Stimulated activated naive CD4-positive, alpha-beta T cell treated with Interleukin-2 at 50 U/mL for 16 hours (primary cell): ENCODE measurements around the gene PARD6G.
A peak's percentile ranks its signal among the peaks of the same experiment; 100 is the strongest.

Experiments
- DNase-seq: peaks from one replicate; lab custom pipeline; 2025; lab: John Stamatoyannopoulos, UW

PARD6G gene

GRCh38 chr18:80145196-80145804 lies 102.0 kb downstream of the PARD6G start:
- DNase-seq, result no peak

- no peak for DNase-seq
Measured at GRCh38 chr18:80143881-80144280, 103.4 kb downstream of the PARD6G start.

- no peak for DNase-seq
Measured at GRCh38 chr18:80140455-80140985, 106.8 kb downstream of the PARD6G start.

GRCh38 chr18:80137976-80138375 lies 109.3 kb downstream of the PARD6G start:
- DNase-seq, result no peak

- no peak for DNase-seq
Measured at GRCh38 chr18:80137137-80137536, 110.2 kb downstream of the PARD6G start.

- no peak for DNase-seq
Measured at GRCh38 chr18:80136679-80137078, 110.6 kb downstream of the PARD6G start.

GRCh38 chr18:80135136-80135535 lies 112.2 kb downstream of the PARD6G start:
- no peak for DNase-seq

- DNase-seq, result no peak
Measured at GRCh38 chr18:80133124-80133523, 114.2 kb downstream of the PARD6G start.

GRCh38 chr18:80132180-80132812 lies 115.0 kb downstream of the PARD6G start:
- no peak for DNase-seq

GRCh38 chr18:80130555-80130954 lies 116.8 kb downstream of the PARD6G start:
- DNase-seq, result no peak

- DNase-seq, result no peak
Measured at GRCh38 chr18:80129672-80130367, 117.5 kb downstream of the PARD6G start.

- no peak for DNase-seq
Measured at GRCh38 chr18:80127635-80128034, 119.7 kb downstream of the PARD6G start.

- no peak for DNase-seq
Measured at GRCh38 chr18:80126797-80127196, 120.5 kb downstream of the PARD6G start.

GRCh38 chr18:80124131-80124530 lies 123.2 kb downstream of the PARD6G start:
- DNase-seq, result no peak

GRCh38 chr18:80120932-80121331 lies 126.4 kb downstream of the PARD6G start:
- DNase-seq, result no peak

GRCh38 chr18:80119111-80119510 lies 128.2 kb downstream of the PARD6G start:
- DNase-seq, result no peak

GRCh38 chr18:80115035-80115434 lies 132.3 kb downstream of the PARD6G start:
- no peak for DNase-seq

GRCh38 chr18:80112624-80113248 lies 134.6 kb downstream of the PARD6G start:
- no peak for DNase-seq

GRCh38 chr18:80109676-80110078 lies 137.6 kb downstream of the PARD6G start:
- DNase-seq, result no peak

- peak; percentile 78 for DNase-seq
Measured at GRCh38 chr18:80108739-80109675, 138.3 kb downstream of the PARD6G start, which contains the start of gene ADNP2. TSS of gene ADNP2 (plus strand) at chr18:80109262. CDS start at chr18:80117543, 8,281 bp downstream.

GRCh38 chr18:80108121-80108536 lies 139.2 kb downstream of the PARD6G start:
- no peak for DNase-seq
